ENCODE results near the gene ZNF25. TPM values are rescaled to one million over a fixed set of nuclear protein-coding genes. Genes with fewer than 3 reads are reported as not detected.
"Not testable (repeated sequence)": the region's sequence is repeated elsewhere in the genome, so short reads cannot be mapped to it uniquely, and the experiment has no call there.

ZNF25 gene
- total RNA-seq, 2 experiments from 2014 or later: 4.2 to 5.5 TPM

GRCh38 chr10:37972396-37972795 lies 4.1 kb downstream of the ZNF25 start:
- H3K36me3 Mint-ChIP-seq: peaks cover 44% of the 10 kb centered on the region
- H3K4me3 Mint-ChIP-seq: no peak overlapping the region
- peaks cover 8% of the 10 kb centered on the region for H3K9me3 Mint-ChIP-seq
- no peaks in the 10 kb centered on the region for H3K27me3 Mint-ChIP-seq
- H3K27ac Mint-ChIP-seq: no peak overlapping the region
- H3K4me1 Mint-ChIP-seq: peaks cover 26% of the 10 kb centered on the region
- DNase-seq: no peak

- H3K4me1 Mint-ChIP-seq: no peaks in the 10 kb centered on the region
- no peak for DNase-seq
- H3K27me3 Mint-ChIP-seq: no peaks in the 10 kb centered on the region
- peaks cover 15% of the 10 kb centered on the region for H3K9me3 Mint-ChIP-seq
- no peak overlapping the region for H3K27ac Mint-ChIP-seq
- H3K36me3 Mint-ChIP-seq: peaks cover 64% of the 10 kb centered on the region
- H3K4me3 Mint-ChIP-seq: no peak overlapping the region
Observed at GRCh38 chr10:37965006-37965405, 11.4 kb downstream of the ZNF25 start.

- Mint-ChIP-seq H3K4me3 (no peak overlapping the region), H3K27ac (no peak overlapping the region), H3K36me3 (peaks cover 52% of the 10 kb centered on the region), H3K27me3 (no peaks in the 10 kb centered on the region), H3K9me3 (peaks cover 8% of the 10 kb centered on the region), H3K4me1 (no peaks in the 10 kb centered on the region)
- no peak for DNase-seq
Observed at GRCh38 chr10:37960591-37961137, 15.8 kb downstream of the ZNF25 start.

- Mint-ChIP-seq H3K36me3 (peaks cover 58% of the 10 kb centered on the region), H3K9me3 (peaks cover 19% of the 10 kb centered on the region), H3K4me1 (no peaks in the 10 kb centered on the region), H3K4me3 (no peak overlapping the region), H3K27ac (no peak overlapping the region), H3K27me3 (no peaks in the 10 kb centered on the region)
- DNase-seq: no peak
Observed at GRCh38 chr10:37957841-37958240, 18.6 kb downstream of the ZNF25 start.

GRCh38 chr10:37952926-37953325 lies 23.5 kb downstream of the ZNF25 start:
- H3K9me3 Mint-ChIP-seq: peaks cover 31% of the 10 kb centered on the region

GRCh38 chr10:37952043-37952755 lies 24.2 kb downstream of the ZNF25 start:
- no peak for DNase-seq
- no peak overlapping the region for H3K4me3 Mint-ChIP-seq
- no peaks in the 10 kb centered on the region for H3K27me3 Mint-ChIP-seq
- no peak overlapping the region for H3K27ac Mint-ChIP-seq
- peaks cover 31% of the 10 kb centered on the region for H3K9me3 Mint-ChIP-seq
- H3K4me1 Mint-ChIP-seq: no peaks in the 10 kb centered on the region
- peaks cover 80% of the 10 kb centered on the region for H3K36me3 Mint-ChIP-seq

More at GRCh38 chr10:37952926-37953325, 23.5 kb downstream of the ZNF25 start:
- Mint-ChIP-seq H3K27ac (no peak overlapping the region), H3K4me1 (no peaks in the 10 kb centered on the region), H3K36me3 (peaks cover 86% of the 10 kb centered on the region), H3K27me3 (no peaks in the 10 kb centered on the region), H3K4me3 (no peak overlapping the region)
- no peak for DNase-seq

GRCh38 chr10:37948210-37948609 lies 28.2 kb downstream of the ZNF25 start:
- DNase-seq: no peak
- no peaks in the 10 kb centered on the region for H3K27me3 Mint-ChIP-seq
- H3K9me3 Mint-ChIP-seq: peaks cover 14% of the 10 kb centered on the region
- no peak overlapping the region for H3K27ac Mint-ChIP-seq
- no peaks in the 10 kb centered on the region for H3K4me1 Mint-ChIP-seq
- H3K4me3 Mint-ChIP-seq: no peak overlapping the region
- H3K36me3 Mint-ChIP-seq: peaks cover 41% of the 10 kb centered on the region

GRCh38 chr10:37947526-37947925 lies 28.9 kb downstream of the ZNF25 start:
- Mint-ChIP-seq H3K27ac (no peak overlapping the region), H3K4me3 (no peak overlapping the region), H3K9me3 (peaks cover 9% of the 10 kb centered on the region), H3K27me3 (no peaks in the 10 kb centered on the region), H3K36me3 (peaks cover 34% of the 10 kb centered on the region), H3K4me1 (no peaks in the 10 kb centered on the region)
- no peak for DNase-seq

GRCh38 chr10:37937864-37938263 lies 38.6 kb downstream of the ZNF25 start:
- no peak overlapping the region for H3K4me3 Mint-ChIP-seq
- H3K36me3 Mint-ChIP-seq: no peaks in the 10 kb centered on the region
- H3K9me3 Mint-ChIP-seq: no peaks in the 10 kb centered on the region
- H3K27ac Mint-ChIP-seq: no peak overlapping the region
- DNase-seq: no peak
- H3K4me1 Mint-ChIP-seq: no peaks in the 10 kb centered on the region
- H3K27me3 Mint-ChIP-seq: no peaks in the 10 kb centered on the region

- DNase-seq: no peak
- Mint-ChIP-seq H3K9me3 (no peaks in the 10 kb centered on the region), H3K4me3 (no peak overlapping the region), H3K27ac (no peak overlapping the region), H3K4me1 (no peaks in the 10 kb centered on the region), H3K27me3 (no peaks in the 10 kb centered on the region), H3K36me3 (no peaks in the 10 kb centered on the region)
Observed at GRCh38 chr10:37934791-37935190, 41.7 kb downstream of the ZNF25 start.

GRCh38 chr10:37930423-37930822 lies 46.0 kb downstream of the ZNF25 start:
- no peaks in the 10 kb centered on the region for H3K9me3 Mint-ChIP-seq
- no peaks in the 10 kb centered on the region for H3K4me1 Mint-ChIP-seq
- no peaks in the 10 kb centered on the region for H3K27me3 Mint-ChIP-seq
- no peaks in the 10 kb centered on the region for H3K36me3 Mint-ChIP-seq
- DNase-seq: no peak
- H3K4me3 Mint-ChIP-seq: no peak overlapping the region
- H3K27ac Mint-ChIP-seq: no peak overlapping the region

- H3K4me1 Mint-ChIP-seq, H3K27me3 Mint-ChIP-seq, H3K4me3 Mint-ChIP-seq, H3K27ac Mint-ChIP-seq, H3K36me3 Mint-ChIP-seq, H3K9me3 Mint-ChIP-seq, DNase-seq: not testable (repeated sequence)
Observed at GRCh38 chr10:37908165-37908564, 68.3 kb downstream of the ZNF25 start.

- Mint-ChIP-seq H3K27me3 (no peaks in the 10 kb centered on the region), H3K4me3 (no peak overlapping the region), H3K9me3 (peaks cover 8% of the 10 kb centered on the region), H3K4me1 (no peaks in the 10 kb centered on the region), H3K36me3 (no peaks in the 10 kb centered on the region), H3K27ac (no peak overlapping the region)
- DNase-seq: no peak
Observed at GRCh38 chr10:37906382-37906781, 70.1 kb downstream of the ZNF25 start.

All from activated naive CD8-positive, alpha-beta T cell treated with anti-CD3 and anti-CD28 coated beads for 36 hours (primary cell).